Measurements from ENCODE around the gene TPST1.

DNA sequence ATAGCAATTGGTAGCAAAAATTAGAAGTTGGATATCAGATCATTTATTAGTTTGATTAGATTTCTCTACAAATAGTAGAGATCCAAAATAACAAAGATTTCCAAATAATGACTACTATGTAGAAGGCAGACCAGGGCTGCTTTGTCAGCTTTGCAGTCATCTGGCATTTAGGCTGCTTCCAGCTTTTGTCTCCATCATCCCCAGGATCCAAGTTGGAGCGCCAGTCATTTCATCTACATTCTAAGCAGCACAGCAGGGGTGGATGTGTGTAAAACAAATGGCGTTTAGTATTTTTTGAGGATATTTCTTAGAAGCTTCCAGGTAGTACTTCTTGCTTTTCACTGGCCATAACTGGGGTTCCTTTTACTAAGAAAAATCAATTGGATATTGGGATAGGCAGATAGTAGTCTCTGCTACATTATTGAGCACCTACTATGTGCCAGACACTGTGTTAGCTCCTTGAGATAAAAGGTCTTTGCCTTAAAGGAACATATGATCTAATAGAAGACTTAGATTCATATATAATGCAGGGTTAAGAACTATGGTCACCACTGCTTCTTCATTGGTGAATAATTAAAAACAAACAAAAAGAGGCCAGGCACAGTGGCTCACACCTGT lies 41.5 kb downstream of the TPST1 start:
- TF ChIP-seq CTCF (conservative IDR thresholded peaks at IDR 0.05) (no peak), EZH2 (IDR thresholded peaks at IDR 0.05; ENCODE audit: low read depth) (no peak)

Measured in PC-9 (cell line).